HG03558 (cell line): ENCODE measurements around the gene LIMK2.
"Not testable (repeated sequence)": the region's sequence is repeated elsewhere in the genome, so short reads cannot be mapped to it uniquely, and the experiment has no call there.

Source experiments
- ATAC-seq: cut with Tn5 transposase; IDR thresholded peaks from one replicate; pipeline ENCODE4 v1.9.1; 2021; ENCODE audit warnings: moderate number of reproducible peaks; ENCODE audit not compliant: unreplicated experiment; ENCODE audit errors: extremely low read depth

Gene LIMK2

DNA sequence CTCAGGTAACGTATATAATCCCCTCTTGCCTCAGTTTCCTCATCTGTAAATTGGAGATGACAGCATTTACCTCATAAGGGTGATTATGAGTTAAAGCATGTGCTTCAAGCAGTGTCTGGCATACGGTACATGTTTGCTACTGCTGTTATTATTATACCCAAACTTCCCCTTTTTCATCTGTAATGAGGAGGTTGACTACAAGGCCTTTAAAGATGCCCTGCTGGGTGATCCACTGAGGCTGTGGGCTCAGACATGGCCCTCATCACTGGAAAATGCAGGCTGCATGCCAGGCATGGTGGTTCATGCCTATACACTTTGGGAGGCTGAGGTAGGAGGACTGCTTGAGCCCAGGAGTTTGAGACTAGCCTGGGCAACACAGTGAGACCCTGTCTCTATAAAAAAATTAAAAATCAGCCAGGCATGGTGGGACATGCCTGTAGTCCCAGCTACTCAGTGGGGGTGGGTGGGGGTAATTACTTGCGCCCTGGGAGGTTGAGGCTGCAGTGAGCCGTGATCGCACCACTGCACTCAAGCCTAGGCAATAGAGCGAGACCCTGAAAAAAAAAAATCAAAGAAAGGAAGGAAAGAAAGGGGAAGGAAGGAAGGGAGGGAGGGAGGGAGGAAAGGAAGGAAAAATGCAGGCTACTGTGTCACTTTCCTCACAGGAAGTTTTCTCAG, 75.9 kb downstream of the LIMK2 start:
- no peak for ATAC-seq

DNA sequence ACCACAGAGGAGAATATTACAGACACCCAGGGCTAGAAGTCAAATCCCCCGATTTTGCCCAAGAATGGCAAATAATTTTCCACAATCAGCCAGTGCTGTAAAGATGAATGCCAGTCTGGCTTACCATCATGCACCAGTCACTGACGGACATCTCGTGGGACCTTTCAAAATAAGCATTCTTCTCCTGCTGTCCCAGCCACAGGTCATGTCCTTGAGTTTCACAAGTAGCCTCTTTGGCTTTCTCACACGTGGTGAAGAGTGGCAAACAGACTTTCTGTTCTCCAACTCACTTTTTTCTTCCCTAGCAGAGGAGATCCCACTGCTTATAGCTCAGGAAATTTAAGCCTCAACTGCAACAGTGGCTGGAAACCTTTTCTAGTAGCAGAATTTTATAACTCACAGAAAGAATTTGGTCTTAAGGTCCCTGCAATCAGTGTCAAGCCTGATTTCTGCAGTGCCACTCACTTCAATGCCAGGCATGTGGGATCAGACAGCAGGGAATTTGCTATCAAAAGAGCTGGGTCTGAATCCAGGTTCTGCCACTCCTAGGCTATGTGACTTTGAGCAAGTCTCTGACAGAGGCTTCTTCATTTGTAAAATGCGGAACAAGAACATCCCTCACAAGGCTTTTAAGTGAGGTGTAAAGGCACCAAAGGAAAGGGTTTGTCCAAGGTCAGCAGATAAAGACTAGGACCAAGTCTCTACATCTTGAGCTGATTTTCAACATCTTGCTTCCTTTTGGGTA, 76.6 kb downstream of the LIMK2 start:
- ATAC-seq = no peak

DNA sequence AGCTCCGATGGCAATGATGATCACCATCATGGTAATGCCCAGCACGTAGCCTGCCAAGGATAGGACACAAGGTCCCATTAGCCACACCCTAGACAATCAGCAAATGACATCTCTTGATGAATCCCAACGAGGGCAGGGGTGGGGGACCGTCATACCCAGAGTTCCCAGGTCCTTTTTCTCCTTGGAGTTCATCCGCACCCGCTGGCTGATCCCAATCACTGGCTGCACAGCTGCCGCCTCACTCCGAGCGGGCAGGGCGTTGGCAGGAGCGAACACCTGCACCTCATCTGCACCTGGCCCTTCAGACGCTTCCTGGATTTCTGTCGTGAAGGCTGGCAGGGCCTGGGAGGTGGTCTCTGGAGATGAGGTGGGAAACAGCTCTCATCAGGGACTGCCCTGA, 77.2 kb downstream of the LIMK2 start:
- no peak for ATAC-seq

GRCh38 chr22:31290494-31291471, 78.7 kb downstream of the LIMK2 start:
- ATAC-seq = no peak

DNA sequence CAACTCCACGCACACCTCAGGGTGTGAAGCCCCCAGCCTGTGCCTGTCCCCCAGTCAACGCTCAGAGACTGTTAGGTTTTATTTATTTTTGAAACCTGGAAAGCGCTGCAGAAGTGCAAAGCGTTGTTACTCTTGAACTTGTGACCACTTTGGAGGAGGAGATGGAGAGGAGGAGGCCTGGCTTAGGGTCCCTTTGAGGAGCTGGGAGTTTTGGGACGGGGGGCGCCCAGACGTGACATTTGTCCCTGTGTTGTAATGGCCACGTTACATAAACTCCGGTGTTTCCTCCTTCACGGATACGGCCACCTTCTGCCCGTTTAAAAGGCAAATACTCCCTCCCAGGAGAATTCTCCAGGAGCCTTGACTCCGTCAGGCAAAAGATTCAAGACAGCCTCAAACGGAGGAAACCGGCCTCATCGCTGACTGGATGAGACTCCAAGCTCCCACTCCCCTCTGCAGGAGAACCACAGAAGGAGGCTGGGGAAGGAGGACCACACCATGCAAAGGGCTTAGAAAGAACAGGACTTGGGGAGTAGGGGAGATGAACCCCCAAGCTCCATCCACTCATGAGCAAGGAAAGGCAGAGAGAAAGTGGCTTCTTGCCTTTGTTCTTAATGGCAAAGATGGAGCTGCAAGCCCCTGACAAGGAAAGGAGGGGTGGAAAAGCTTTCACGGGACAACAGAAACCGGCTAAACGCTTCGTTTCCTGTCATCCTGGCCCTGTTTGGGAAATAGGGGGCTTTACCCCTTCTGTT, 79.6 kb downstream of the LIMK2 start:
- ATAC-seq = no peak

- ATAC-seq = no peak
Measured at GRCh38 chr22:31292236-31292989, 80.3 kb downstream of the LIMK2 start, which contains the start of gene PIK3IP1. PIK3IP1 (minus strand) TSS chr22:31292488; CDS start chr22:31292344, 144 bp downstream.

DNA sequence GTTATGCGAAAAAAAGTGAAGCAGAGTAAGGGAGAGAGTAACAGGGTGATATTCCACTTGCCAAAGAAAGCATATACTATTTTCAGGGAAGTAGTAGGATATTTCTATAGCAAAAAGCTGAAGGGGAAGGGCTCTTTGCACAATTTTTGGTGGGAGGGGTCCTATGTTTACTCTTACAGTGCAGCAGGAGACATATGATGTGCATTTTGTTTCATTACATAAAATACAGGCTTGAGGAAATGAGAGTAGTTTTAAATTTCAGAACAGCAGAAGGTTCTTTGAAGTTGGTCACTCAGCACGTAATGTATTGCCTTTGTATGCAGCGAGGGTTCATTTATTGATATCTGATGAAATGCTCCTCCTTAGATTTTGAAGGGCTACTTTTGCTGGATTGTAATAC, 83.3 kb downstream of the LIMK2 start:
- ATAC-seq = no peak

DNA sequence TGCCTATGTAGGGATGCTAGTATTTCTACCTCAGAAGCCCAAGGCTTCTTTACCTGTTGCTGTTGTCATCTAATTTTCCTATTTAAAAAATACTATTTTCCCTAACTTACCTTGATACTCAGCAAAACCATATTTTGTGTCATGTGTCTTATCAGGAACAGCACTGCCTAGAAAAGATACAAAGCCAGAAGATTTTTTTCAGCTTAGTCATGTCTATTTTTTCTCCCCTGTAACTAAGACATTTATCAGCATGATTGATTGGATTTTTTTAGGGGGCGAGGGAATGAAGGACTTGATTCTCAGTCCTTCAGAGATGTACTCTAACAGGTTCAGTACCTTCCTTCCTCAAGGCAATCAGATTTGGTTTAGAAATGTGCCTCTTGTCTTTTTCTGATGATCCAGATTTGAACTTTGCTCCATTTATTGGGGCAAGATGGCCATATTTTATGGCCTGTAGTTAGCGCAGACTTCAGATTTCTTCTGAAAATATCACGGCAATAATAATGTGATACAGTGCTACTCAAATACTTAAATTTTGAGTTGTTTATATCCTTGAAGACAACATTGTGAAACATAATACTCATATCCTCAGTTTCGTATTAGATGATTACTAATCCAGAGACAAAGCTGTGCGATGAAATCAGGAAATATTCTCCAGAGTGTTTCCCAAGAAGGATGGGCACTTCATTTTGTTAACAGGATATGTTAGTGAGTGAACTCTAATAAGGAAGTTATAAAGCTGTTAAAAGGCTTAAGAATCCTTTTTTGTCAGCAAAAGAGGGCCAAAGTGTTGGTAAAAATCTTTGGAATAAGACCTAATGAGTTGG, 83.9 kb downstream of the LIMK2 start:
- no peak for ATAC-seq

GRCh38 chr22:31300896-31301295, 88.8 kb downstream of the LIMK2 start:
- no peak for ATAC-seq

- no peak for ATAC-seq
Measured at GRCh38 chr22:31302006-31302405, 89.9 kb downstream of the LIMK2 start.

DNA sequence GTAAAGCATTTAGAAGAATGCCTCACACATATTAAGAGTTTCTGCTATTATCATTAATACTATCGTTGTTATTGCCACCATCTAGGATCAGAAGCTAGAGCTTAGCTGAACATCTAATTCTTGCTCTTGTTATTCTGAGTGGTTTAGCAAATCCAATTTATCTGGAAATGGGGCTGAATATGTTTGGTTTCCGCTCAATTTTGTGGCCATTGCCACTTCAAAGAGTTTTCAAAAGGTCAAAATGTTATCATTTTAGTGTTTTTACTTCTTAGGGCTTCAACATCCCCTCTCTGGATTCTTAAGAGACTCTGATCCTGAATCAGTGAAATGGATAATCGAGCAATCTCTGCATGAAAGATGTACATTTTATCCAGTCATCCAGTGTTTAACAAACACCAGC, 90.4 kb downstream of the LIMK2 start:
- no peak for ATAC-seq

- no peak for ATAC-seq
Measured at GRCh38 chr22:31305194-31305593, 93.1 kb downstream of the LIMK2 start.

- no peak for ATAC-seq
Measured at GRCh38 chr22:31308181-31308580, 96.1 kb downstream of the LIMK2 start.

DNA sequence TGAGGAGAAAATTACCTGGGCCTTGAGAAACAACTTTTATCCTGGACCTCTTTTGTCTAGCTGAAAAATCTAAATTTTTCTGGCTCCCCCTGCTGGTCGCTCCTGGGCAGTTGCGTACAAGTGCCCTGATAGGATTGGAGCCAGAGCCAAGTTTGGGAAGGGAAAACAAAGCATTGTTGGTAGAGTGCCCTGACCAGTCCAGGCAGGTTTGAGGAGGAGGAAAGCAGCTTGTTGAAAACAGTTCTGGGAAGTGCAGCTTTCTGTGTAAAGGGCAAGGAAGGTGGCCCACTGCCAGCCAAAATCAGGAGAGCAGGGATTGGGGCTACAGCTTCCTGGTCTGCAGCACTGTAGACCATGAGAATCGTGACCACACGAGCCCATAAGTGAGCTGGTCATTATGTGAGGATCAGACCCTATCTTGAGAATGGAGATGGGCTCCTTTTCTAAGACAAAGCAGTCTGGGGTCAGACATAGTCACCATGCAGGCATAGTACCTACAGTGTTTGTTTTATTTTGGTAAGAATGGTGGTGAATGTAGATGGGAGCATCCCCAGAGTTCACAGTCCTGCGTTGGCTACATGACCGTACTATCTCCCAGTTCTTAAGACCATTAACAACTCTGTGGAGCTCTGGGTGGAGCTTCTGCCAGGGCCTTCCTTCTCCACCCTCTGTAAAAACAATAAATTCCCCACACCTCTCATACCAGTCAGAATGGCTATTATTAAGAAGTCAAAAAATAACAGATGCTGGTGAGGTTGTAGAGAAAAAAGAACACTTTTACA, 101.5 kb downstream of the LIMK2 start:
- no peak for ATAC-seq

- ATAC-seq = not testable (repeated sequence)
Measured at GRCh38 chr22:31314220-31314619, 102.1 kb downstream of the LIMK2 start.

- ATAC-seq = no peak
Measured at GRCh38 chr22:31321421-31321820, 109.3 kb downstream of the LIMK2 start.
